Mucosa of rectum (tissue), 2 donors: ENCODE results near the gene TMCC1.
"Not testable (repeated sequence)": the region's sequence is repeated elsewhere in the genome, so short reads cannot be mapped to it uniquely, and the experiment has no call there.

Experiments used
- H3K27ac ChIP-seq, 2 donors: one replicate each; pipeline ENCODE4 v1.7.0; 2013; ENCODE audit warnings: inconsistent platforms in 2 of 2, low read depth in 2 of 2, low read length in 2 of 2
- H3K27me3 ChIP-seq, 2 donors: one replicate each; pipeline ENCODE4 v1.7.0; 2013; ENCODE audit warnings: low read length in 2 of 2; ENCODE audit not compliant: control insufficient read depth in 2 of 2, insufficient read depth in 2 of 2
- H3K36me3 ChIP-seq, 2 donors: one replicate each; pipeline ENCODE4 v1.7.0; 2013; ENCODE audit warnings: low read length in 2 of 2; ENCODE audit not compliant: control insufficient read depth in 2 of 2, insufficient read depth in 2 of 2
- H3K4me1 ChIP-seq, 2 donors: one replicate each; pipeline ENCODE4 v1.7.0; 2013; ENCODE audit warnings: low read length in 2 of 2, mild to moderate bottlenecking in 1 of 2; ENCODE audit not compliant: control insufficient read depth in 2 of 2, insufficient read depth in 2 of 2
- H3K4me3 ChIP-seq, 2 donors: one replicate each; pipeline ENCODE4 v1.7.0; 2013; ENCODE audit warnings: low read length in 2 of 2
- H3K9ac ChIP-seq, 2 donors: one replicate each; pipeline ENCODE4 v1.7.0; 2013; ENCODE audit warnings: low read length in 2 of 2, low read depth in 1 of 2, mild to moderate bottlenecking in 1 of 2
- H3K9me3 ChIP-seq, 2 donors: one replicate each; pipeline ENCODE4 v1.7.0; 2013; ENCODE audit warnings: low read length in 2 of 2; ENCODE audit not compliant: control insufficient read depth in 2 of 2
- donor health status: healthy.
- donor health status: Normal muscosa, but diverticular disease.

TMCC1 gene

DNA sequence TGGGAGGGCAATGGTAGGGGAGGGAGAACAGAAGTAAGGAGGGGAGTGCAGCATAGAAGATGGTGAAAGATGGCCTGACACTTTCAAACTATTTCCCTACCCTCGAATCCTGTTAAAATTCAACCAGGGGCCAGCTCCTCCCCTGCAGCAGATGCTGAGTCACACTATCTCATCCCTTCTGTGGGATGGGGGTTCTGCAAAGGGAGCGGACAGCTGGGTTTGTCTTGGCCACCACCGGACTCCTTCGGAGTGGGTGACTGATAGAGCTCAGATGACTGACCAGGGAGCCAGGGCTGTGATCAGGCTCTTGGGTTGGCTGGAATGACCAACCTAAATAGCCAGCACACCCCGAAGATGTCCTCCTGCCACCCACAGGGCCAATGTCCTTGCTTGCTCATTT is 33.6 kb upstream of the TMCC1 start:
- Histone ChIP-seq H3K4me1 (no peaks in the 10 kb centered on the region), H3K27ac (no peak overlapping the region), H3K4me3 (no peak overlapping the region), H3K27me3 (no peaks in the 10 kb centered on the region), H3K36me3 (no peaks in the 10 kb centered on the region), H3K9ac (no peak overlapping the region), H3K9me3 (peaks cover 0 to 5% of the 10 kb centered on the region in 2 donors)

DNA sequence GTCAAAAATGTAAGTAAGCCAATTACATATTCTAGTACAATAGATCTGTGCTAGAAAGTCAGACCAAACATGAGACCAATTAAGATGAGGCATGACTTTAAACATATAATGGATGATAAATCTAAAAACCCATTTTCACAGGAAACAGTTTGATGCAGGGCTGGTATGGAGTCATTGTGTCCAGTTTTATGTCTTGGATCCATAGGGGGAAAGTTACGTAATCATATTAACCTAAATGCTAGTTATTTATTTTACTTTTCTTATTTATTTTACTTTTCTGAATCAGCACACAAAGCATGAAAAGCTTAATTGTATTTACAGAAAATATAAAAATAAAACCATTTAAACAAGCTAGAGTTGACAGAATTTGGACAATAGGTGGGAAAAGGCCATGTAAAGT is 26.3 kb upstream of the TMCC1 start:
- Histone ChIP-seq H3K27ac (no peak overlapping the region), H3K9me3 (peaks cover 6 to 16% of the 10 kb centered on the region in 2 donors), H3K4me3 (no peak overlapping the region), H3K9ac (no peak overlapping the region), H3K27me3 (no peaks in the 10 kb centered on the region), H3K36me3 (no peaks in the 10 kb centered on the region), H3K4me1 (no peaks in the 10 kb centered on the region)

DNA sequence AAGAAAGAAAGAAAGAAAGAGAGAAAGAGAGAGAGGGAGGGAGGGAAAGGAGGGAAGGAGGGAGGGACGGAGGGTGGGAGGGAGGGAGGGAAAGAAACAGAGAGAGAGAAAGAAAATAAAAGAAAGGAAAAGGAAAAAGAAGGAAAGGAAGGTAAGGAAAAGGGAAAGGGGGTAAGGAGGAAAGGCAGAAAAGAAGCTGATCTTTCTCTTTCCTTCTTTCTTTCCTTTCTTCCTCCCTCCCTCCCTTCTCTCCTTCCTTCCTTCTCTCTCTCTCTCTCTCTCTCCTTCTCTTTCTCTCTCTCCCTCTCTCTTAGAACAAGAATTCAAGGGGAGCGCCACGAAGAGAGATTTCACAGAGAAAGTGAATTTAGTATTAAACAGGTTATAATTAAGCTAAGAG is 25.8 kb upstream of the TMCC1 start:
- no peaks in the 10 kb centered on the region for H3K36me3 ChIP-seq
- no peak overlapping the region for H3K9ac ChIP-seq
- H3K4me1 ChIP-seq: no peaks in the 10 kb centered on the region
- no peaks in the 10 kb centered on the region for H3K27me3 ChIP-seq
- no peak overlapping the region for H3K4me3 ChIP-seq
- H3K9me3 ChIP-seq: peaks cover 6 to 16% of the 10 kb centered on the region in 2 donors
- H3K27ac ChIP-seq: no peak overlapping the region

DNA sequence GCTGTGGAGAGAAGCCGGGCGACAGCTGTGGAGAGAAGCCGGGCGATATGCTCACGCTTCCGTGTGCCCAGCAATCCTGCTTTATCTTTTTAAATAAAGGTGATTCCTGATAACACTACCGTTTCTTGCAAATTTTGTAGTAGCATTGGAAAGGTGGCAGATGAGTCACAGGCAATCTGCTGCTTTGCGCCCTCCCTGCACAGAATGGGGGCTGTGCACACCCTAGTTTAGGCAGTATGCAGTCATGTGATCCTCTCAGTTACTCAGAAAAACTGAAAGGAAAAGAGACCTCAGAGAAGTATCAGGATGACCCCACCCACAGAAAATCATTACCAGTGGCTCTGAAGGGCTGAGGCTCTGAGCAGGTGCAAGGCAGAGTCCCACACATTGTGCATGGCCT is 24.9 kb upstream of the TMCC1 start:
- Histone ChIP-seq H3K27ac (no peak overlapping the region), H3K9ac (no peak overlapping the region), H3K4me1 (no peaks in the 10 kb centered on the region), H3K27me3 (no peaks in the 10 kb centered on the region), H3K4me3 (no peak overlapping the region), H3K36me3 (no peaks in the 10 kb centered on the region), H3K9me3 (peaks cover 6 to 16% of the 10 kb centered on the region in 2 donors)

DNA sequence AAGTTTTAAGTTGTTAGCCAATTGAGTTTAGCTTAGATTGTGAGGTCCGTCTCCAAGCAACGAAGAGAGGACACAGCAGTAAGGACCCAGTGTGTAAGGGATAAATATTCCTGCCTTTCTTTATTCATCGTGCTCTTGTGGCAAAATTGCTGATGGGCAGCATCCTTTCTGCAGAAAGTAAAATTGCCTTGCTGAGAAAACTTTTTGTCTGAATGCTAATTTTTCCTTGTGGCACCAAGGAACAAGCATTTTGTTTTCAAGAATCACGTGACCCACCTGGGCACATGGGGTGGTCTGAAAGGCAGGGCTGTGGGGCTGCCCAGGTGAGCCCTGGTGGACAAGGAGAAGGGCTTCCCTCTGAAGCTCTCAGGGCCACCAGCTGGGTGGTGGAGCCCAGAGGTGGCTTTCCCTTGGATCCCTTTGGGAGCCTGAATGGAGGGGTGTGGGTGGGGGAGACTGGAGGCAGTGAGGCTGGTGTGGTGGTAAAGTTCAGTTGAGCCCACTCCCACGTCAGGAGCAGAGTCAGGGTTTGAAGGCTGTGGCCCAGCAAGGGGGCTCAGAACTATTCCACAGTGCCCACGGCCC is 24.0 kb upstream of the TMCC1 start:
- Histone ChIP-seq H3K4me1 (no peaks in the 10 kb centered on the region), H3K9me3 (peaks cover 6 to 16% of the 10 kb centered on the region in 2 donors), H3K27me3 (no peaks in the 10 kb centered on the region)

DNA sequence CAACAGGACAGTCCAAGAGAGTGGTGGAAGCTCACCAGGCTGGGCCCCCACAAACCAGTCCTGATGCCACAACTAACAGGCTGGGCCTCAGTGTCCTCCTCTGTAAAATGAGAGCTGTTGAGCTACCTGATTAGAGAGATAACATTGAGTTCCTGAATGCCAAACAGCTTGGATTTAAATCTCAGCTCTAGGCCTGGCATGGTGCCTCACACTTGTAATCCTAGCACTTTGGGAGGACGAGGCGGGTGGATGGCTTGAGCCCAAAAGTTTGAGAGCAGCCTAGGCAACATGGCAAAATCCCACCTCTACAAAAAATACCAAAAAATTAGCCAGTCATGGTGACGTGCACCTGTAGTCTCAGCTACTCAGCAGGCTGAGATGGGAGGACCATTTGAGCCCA is 20.1 kb upstream of the TMCC1 start:
- Histone ChIP-seq H3K4me3 (no peak overlapping the region), H3K36me3 (no peaks in the 10 kb centered on the region), H3K4me1 (no peaks in the 10 kb centered on the region), H3K9ac (no peak overlapping the region), H3K9me3 (peaks cover 6 to 16% of the 10 kb centered on the region in 2 donors), H3K27me3 (no peaks in the 10 kb centered on the region), H3K27ac (no peak overlapping the region)

More for the DNA sequence above, 24.0 kb upstream of the TMCC1 start:
- Histone ChIP-seq H3K36me3 (no peaks in the 10 kb centered on the region), H3K4me3 (no peak overlapping the region), H3K9ac (no peak overlapping the region), H3K27ac (no peak overlapping the region)

DNA sequence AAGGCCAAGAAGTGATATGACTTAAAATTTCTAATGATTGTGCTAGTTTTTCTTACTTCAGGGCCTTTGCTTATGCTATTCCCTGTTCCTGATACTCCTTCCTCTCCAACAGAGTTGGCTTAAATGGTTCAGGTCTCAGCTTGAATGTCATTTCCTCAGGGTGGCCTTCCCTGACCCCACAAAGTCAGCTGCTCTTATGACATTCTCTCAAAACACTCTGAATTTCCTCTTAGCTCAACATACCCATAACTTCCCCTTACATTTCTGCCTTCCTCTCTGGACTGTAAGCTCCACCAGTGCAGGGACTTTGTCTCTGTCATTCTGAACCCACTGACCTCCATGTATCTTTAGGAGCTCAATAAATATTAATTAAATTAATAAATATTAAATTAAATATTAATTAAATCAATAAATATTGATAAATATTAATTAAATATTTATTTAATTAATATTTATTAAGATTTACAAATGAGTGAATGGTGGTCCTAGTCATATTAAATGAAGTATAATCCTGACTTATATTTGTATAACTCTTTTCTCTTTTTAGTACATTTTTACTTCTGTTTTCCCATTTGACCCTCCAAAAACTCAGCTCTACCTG is 17.9 kb upstream of the TMCC1 start:
- Histone ChIP-seq H3K27ac (no peak overlapping the region), H3K27me3 (no peaks in the 10 kb centered on the region), H3K9ac (no peak overlapping the region), H3K4me1 (no peaks in the 10 kb centered on the region), H3K36me3 (no peaks in the 10 kb centered on the region), H3K9me3 (peaks cover 2 to 6% of the 10 kb centered on the region in 2 donors), H3K4me3 (no peak overlapping the region)

DNA sequence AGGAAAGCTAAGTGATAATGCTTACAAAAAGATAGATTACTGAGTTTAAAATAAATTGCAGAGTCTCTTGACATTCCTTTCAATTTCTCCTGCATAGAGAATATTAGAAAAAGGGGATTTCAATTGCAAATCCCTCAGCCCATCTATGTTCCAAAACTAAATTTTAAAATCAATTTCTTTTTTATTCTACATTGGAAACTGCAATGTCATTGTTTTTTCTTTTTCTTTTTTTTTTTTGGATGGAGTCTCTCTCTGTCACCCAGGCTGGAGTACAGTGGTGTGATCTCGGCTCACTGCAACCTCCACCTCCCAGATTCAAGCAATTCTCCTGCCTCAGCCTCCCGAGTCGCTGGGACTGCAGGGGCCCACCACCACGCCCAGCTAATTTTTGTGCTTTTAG is 15.7 kb upstream of the TMCC1 start:
- H3K9me3 ChIP-seq: peaks cover 7 to 11% of the 10 kb centered on the region in 2 donors
- H3K27ac ChIP-seq, H3K36me3 ChIP-seq, H3K4me1 ChIP-seq, H3K4me3 ChIP-seq, H3K9ac ChIP-seq, H3K27me3 ChIP-seq: not testable (repeated sequence)

DNA sequence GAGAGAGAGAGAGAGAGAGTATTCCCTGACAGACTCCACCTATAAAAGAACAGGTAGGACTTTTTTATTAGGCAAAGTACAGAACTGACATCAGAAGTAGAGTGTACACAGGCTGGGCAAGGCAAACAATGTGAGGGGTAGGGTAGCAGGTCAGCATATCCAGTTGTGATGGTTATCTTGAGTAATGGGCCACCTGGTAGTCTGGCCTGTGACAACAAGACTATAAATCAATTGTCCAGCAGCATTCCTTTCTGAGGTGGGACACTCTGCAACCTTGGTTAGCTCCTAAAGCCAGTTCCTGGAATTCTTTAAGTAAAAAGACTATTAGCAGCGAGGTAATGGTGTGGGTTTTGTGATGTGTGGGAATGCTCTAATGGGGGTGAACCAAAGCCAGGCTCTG is 14.9 kb upstream of the TMCC1 start:
- Histone ChIP-seq H3K36me3 (peaks cover 0 to 2% of the 10 kb centered on the region in 2 donors), H3K9me3 (peaks cover 7 to 11% of the 10 kb centered on the region in 2 donors), H3K27ac (no peak overlapping the region), H3K9ac (no peak overlapping the region), H3K27me3 (no peaks in the 10 kb centered on the region), H3K4me1 (no peaks in the 10 kb centered on the region), H3K4me3 (no peak overlapping the region)

DNA sequence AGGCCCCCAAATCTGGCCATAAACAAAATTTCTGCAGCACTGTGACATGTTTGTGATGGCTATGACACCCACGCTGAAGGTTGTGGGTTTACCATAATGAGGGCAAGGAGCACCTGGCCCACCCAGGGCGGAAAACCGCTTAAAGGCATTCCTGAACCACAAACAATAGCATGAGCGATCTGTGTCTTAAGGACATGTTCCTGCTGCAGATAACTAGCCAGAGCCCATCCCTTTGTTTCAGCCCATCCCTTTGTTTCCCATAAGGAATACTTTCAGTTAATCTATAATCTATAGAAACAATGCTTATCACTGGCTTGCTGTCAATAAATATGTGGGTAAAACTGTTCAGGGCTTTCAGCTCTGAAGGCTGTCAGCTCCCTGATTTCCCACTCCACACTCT is 7.8 kb upstream of the TMCC1 start:
- H3K4me1 ChIP-seq, H3K9me3 ChIP-seq, H3K9ac ChIP-seq, H3K27ac ChIP-seq, H3K36me3 ChIP-seq, H3K4me3 ChIP-seq, H3K27me3 ChIP-seq: not testable (repeated sequence)
